MM.1S (cell line): Measurements from ENCODE around the gene EMILIN3.

ENCODE experiments used
- DNase-seq: peaks from one replicate; pipeline ENCODE4 v3.0.0-alpha.2; 2015
- H2AFZ ChIP-seq: fragments of 300-600 bp; sonication (generic); 2 replicates; pipeline ENCODE4 v1.6.0; 2016; ENCODE audit warnings: antibody characterized with exemption, low read length
- H3F3A ChIP-seq: fragments of 300-600 bp; sonication (generic); 2 replicates; pipeline ENCODE4 v1.6.1; 2016; ENCODE audit warnings: mild to moderate bottlenecking, antibody characterized with exemption, low read length, moderate library complexity, mixed read lengths; ENCODE audit not compliant: insufficient read depth
- H3K27ac ChIP-seq: fragments of 300-600 bp; sonication (generic); 2 replicates; pipeline ENCODE4 v1.5.1; 2016; ENCODE audit warnings: mild to moderate bottlenecking, low read length
- H3K27me3 ChIP-seq: fragments of 300-600 bp; sonication (generic); replicated peaks from 2 replicates; pipeline ENCODE4 v1.6.0; 2016; ENCODE audit warnings: low read length; ENCODE audit not compliant: insufficient read depth
- H3K36me3 ChIP-seq: fragments of 300-600 bp; sonication (generic); replicated peaks from 2 replicates; pipeline ENCODE4 v1.6.1; 2016; ENCODE audit warnings: mild to moderate bottlenecking, low read length, mixed read lengths; ENCODE audit not compliant: insufficient read depth
- H3K4me1 ChIP-seq: fragments of 300-600 bp; sonication (generic); 2 replicates; pipeline ENCODE4 v1.6.1; 2016; ENCODE audit warnings: low read length, mixed read lengths
- H3K4me2 ChIP-seq: fragments of 300-600 bp; sonication (generic); 2 replicates; pipeline ENCODE4 v1.6.0; 2016; ENCODE audit warnings: low read depth, low read length
- H3K4me3 ChIP-seq: fragments of 300-600 bp; sonication (generic); 2 replicates; pipeline ENCODE4 v1.5.1; 2016; ENCODE audit warnings: low read length, mixed read lengths
- H3K79me2 ChIP-seq: fragments of 300-600 bp; sonication (generic); 2 replicates; pipeline ENCODE4 v1.6.1; 2016; ENCODE audit warnings: mixed run types, low read length, mixed read lengths
- H3K9ac ChIP-seq: fragments of 300-600 bp; sonication (generic); 2 replicates; pipeline ENCODE4 v1.6.1; 2016; ENCODE audit warnings: low read length, mixed read lengths
- H3K9me2 ChIP-seq: fragments of 300-600 bp; sonication (generic); replicated peaks from 2 replicates; pipeline ENCODE4 v1.6.1; 2016; ENCODE audit warnings: mild to moderate bottlenecking, low read length, mixed read lengths; ENCODE audit not compliant: insufficient read depth
- H3K9me3 ChIP-seq: fragments of 300-600 bp; sonication (generic); replicated peaks from 2 replicates; pipeline ENCODE4 v1.6.1; 2016; ENCODE audit warnings: mild to moderate bottlenecking, low read length, mixed read lengths; ENCODE audit not compliant: insufficient read depth
- H4K20me1 ChIP-seq: fragments of 300-600 bp; sonication (generic); 2 replicates; pipeline ENCODE4 v1.6.1; 2016; ENCODE audit warnings: mild to moderate bottlenecking, low read length, moderate library complexity, mixed read lengths; ENCODE audit not compliant: insufficient read depth
- EZH2 ChIP-seq: fragments of 300-600 bp; sonication (generic); optimal IDR thresholded peaks from 2 replicates; pipeline ENCODE3; 2017; ENCODE audit warnings: low read depth, mild to moderate bottlenecking, antibody characterized with exemption, low read length, mixed read lengths
- EZH2phosphoT487 ChIP-seq: fragments of 300-600 bp; sonication (generic); IDR thresholded peaks from 2 replicates; pipeline ENCODE4 v1.6.1; 2018; ENCODE audit warnings: antibody characterized with exemption, low read length
- TF ChIP-seq, protein P1 (sequence below): fragments of 300-600 bp; sonication (generic); IDR thresholded peaks from 2 replicates; pipeline ENCODE4 v1.5.1; 2016; ENCODE audit warnings: antibody characterized with exemption, low read length, mixed read lengths

EMILIN3 gene

DNA sequence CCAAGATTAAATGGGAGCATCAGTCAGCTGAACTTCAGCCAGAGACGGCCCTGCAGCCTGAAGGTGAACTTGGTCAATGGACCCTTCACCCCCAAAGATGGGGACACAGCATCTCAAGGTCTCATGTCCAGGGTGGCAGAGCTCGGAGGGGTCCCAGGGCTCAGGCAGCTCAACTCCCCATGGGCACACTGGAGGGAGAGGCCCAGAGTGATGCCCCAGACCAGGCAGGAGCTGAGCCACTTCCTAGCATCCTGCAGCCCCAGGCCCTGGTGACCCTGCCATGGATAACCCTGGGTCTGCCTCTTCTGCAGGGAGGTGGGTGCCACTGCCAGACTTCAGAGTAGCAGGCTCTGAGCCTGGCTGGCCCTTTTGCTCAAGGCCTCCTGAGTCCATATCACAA lies 27.5 kb upstream of the EMILIN3 start:
- no peaks in the 10 kb centered on the region for H3F3A ChIP-seq
- H3K27ac ChIP-seq, result no peak overlapping the region
- H4K20me1 ChIP-seq, result no peaks in the 10 kb centered on the region
- H3K27me3 ChIP-seq, result no peaks in the 10 kb centered on the region
- H2AFZ ChIP-seq, result no peak overlapping the region
- TF ChIP-seq, protein P1, sequence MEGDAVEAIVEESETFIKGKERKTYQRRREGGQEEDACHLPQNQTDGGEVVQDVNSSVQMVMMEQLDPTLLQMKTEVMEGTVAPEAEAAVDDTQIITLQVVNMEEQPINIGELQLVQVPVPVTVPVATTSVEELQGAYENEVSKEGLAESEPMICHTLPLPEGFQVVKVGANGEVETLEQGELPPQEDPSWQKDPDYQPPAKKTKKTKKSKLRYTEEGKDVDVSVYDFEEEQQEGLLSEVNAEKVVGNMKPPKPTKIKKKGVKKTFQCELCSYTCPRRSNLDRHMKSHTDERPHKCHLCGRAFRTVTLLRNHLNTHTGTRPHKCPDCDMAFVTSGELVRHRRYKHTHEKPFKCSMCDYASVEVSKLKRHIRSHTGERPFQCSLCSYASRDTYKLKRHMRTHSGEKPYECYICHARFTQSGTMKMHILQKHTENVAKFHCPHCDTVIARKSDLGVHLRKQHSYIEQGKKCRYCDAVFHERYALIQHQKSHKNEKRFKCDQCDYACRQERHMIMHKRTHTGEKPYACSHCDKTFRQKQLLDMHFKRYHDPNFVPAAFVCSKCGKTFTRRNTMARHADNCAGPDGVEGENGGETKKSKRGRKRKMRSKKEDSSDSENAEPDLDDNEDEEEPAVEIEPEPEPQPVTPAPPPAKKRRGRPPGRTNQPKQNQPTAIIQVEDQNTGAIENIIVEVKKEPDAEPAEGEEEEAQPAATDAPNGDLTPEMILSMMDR, result no peak
- TF ChIP-seq EZH2phosphoT487 (no peak), EZH2 (no peak)
- no peaks in the 10 kb centered on the region for H3K79me2 ChIP-seq
- H3K4me2 ChIP-seq, result no peak overlapping the region
- H3K9ac ChIP-seq, result no peak overlapping the region
- no peaks in the 10 kb centered on the region for H3K36me3 ChIP-seq
- H3K9me2 ChIP-seq, result no peaks in the 10 kb centered on the region
- no peak for DNase-seq
- no peaks in the 10 kb centered on the region for H3K4me1 ChIP-seq
- no peak overlapping the region for H3K4me3 ChIP-seq
- H3K9me3 ChIP-seq, result no peaks in the 10 kb centered on the region

DNA sequence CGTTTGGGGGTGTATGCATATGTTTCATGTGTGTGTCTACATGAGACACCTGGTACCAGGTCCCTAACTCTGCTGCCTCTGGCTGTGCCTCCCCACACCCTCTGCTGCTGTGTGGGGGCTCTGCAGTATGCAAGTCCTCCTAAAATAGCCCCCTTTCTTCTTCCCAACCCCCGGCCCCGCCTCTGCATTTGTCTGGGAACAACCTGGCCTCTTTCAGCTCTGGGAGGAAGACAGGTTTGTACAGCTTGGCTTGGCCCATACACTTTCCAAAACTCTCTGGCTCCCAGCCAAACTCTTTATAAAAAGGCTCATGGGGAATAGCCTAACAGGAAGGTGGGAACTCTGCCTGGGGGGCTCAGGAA lies 27.1 kb upstream of the EMILIN3 start:
- no peak for TF ChIP-seq EZH2
- H3K27me3 ChIP-seq, result no peaks in the 10 kb centered on the region
- H3K4me1 ChIP-seq, result no peaks in the 10 kb centered on the region
- no peaks in the 10 kb centered on the region for H3F3A ChIP-seq
- no peak overlapping the region for H2AFZ ChIP-seq
- H3K27ac ChIP-seq, result no peak overlapping the region
- no peaks in the 10 kb centered on the region for H3K9me2 ChIP-seq
- no peaks in the 10 kb centered on the region for H3K79me2 ChIP-seq
- no peak overlapping the region for H3K9ac ChIP-seq
- no peak overlapping the region for H3K4me3 ChIP-seq
- no peaks in the 10 kb centered on the region for H3K36me3 ChIP-seq
- DNase-seq, result no peak
- no peak overlapping the region for H3K4me2 ChIP-seq
- no peaks in the 10 kb centered on the region for H4K20me1 ChIP-seq
- no peaks in the 10 kb centered on the region for H3K9me3 ChIP-seq

DNA sequence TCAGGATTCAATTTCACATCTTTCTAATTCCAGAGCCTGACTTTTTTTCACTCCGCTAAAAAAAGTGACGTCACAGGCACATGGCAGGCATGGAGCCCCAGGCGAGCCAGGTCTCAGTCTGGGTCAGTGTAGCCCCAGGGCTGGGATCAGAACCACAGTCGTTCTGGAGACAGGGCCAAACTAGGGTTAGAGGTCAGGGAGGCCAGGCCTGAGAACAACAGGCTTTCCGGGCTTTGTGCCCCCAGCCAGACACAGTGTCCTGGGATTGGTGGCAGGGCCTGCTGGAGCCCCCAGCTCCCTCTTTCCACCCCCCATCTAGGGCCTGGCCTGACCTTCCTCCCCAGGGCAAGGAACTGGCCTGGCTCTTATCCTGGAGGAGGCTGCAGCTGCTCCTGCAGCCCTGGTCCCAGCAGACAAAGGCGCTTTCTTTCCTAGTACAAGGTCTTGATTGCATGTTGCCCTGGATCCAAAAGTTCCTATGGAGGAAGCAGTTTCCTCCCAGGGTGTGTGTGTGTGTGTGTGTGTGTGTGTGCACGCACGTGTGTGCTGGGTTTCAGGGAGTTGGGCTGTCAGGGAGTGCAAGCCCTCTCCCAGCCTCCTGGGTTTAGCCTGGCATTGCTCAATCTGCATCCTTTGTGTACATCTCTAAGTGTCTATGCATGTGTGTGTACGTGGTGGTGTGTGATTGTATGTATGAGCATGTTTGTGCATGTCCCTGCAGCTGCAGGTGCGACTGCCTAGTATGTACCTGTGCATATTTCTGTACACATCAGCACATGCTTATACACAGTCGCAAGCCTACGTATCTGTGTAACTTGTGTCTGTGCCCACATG lies 26.5 kb upstream of the EMILIN3 start:
- Histone ChIP-seq H2AFZ (no peak overlapping the region), H3K4me1 (no peaks in the 10 kb centered on the region), H3K9ac (no peak overlapping the region), H3K4me3 (no peak overlapping the region), H3K36me3 (no peaks in the 10 kb centered on the region), H3K4me2 (no peak overlapping the region), H3K9me2 (no peaks in the 10 kb centered on the region), H3K27me3 (no peaks in the 10 kb centered on the region), H3K27ac (no peak overlapping the region), H3K79me2 (no peaks in the 10 kb centered on the region), H4K20me1 (no peaks in the 10 kb centered on the region), H3F3A (no peaks in the 10 kb centered on the region), H3K9me3 (no peaks in the 10 kb centered on the region)
- no peak for DNase-seq
- no peak for TF ChIP-seq EZH2phosphoT487
- no peak for TF ChIP-seq EZH2
- TF ChIP-seq, protein P1, result no peak

DNA sequence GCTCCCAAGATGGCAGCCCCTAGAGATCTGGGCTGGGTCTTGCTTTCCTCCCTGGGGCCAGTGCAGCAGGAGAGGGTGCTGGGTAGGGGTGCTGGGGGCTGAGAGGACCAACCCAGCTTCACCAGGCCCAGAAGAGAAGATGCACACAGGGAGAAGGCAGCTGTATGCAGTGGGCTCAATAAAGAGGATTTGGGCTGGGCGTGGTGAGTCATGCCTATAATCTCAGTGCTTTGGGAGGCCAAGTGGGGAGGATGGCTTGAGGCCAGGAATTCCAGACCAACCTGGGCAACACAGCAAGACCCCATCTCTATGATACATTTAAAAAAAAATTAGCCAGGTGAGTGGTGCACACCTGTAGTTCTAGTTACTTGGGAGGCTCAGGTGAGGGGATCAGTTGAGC lies 25.7 kb upstream of the EMILIN3 start:
- Histone ChIP-seq H3K9me3 (no peaks in the 10 kb centered on the region), H3K27me3 (no peaks in the 10 kb centered on the region), H3K27ac (no peak overlapping the region), H3K4me3 (no peak overlapping the region), H2AFZ (no peak overlapping the region), H3K36me3 (no peaks in the 10 kb centered on the region), H3F3A (no peaks in the 10 kb centered on the region), H3K9me2 (no peaks in the 10 kb centered on the region), H3K79me2 (no peaks in the 10 kb centered on the region), H3K9ac (no peak overlapping the region), H3K4me2 (no peak overlapping the region), H3K4me1 (no peaks in the 10 kb centered on the region), H4K20me1 (no peaks in the 10 kb centered on the region)
- no peak for DNase-seq
- TF ChIP-seq EZH2phosphoT487, result no peak
- TF ChIP-seq, protein P1, result no peak
- TF ChIP-seq EZH2, result no peak
